ENCODE measurements around the gene ZNF772. TPM values are rescaled to one million over a fixed set of nuclear protein-coding genes. Genes with fewer than 3 reads are reported as not detected.
A peak's percentile ranks its signal among the peaks of the same experiment; 100 is the strongest.
"Not testable (repeated sequence)": the region's sequence is repeated elsewhere in the genome, so short reads cannot be mapped to it uniquely, and the experiment has no call there.

Gene ZNF772
- 7.3 and 10.1 TPM in 2 replicates for total RNA-seq
- long read RNA-seq, partial matches to known transcripts: 1 of 7 reads
- long read RNA-seq, other reads (novel, unspliced or antisense): 3 of 7 reads

DNA sequence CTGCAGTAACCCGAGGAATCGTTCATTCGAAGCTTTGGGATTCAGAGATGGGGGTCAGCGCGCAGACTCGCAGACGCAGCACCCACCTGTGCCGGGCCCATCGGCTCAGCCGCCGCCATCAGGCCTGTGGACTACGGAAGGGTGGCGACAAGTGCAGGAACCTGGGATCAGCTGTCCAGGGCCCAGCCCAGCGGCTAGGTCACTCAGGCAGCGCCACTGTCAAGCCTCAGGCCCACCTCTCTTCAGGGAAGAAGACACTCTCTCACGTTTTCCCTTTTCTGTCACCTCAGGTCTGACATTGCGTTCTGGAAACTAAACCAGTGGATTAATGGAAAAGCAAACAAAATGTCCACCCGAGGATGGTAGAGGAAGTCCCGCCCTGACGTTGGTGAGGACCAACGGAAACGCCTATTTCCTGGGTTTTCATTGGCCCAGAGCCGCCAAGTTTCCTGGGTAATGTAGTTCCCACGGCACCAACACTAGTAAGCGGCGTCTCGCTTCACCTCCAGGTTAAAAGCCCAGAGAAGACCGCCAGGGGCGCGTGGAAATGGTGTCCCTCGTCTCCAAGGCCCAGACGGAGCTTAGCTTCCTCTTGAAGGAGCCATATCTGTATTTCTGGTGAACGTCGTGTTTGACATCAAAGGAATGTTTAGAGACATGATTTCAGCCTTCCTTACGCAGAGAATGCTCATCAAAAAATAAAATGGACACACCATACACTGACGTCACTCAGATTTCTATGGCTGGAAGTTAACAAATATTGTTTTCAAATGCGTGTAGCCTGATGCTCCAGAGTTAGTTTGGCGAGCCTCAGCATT, at the start of gene ZNF772:
ZNF772 (minus strand) TSS at position 376 of the 818 bp plus-strand sequence; CDS start at position 119, 257 bp downstream.
- Mint-ChIP-seq H3K4me3 (ENCODE audit: low read depth) (peak within 1 kb of the TSS; percentile 87), H3K4me1 (ENCODE audit: low read depth) (no peaks in the 10 kb centered on the region), H3K27me3 (no peaks in the 10 kb centered on the region), H3K36me3 (ENCODE audit: insufficient read depth) (peaks cover 48% of the 10 kb centered on the region), H3K9me3 (ENCODE audit: low read depth) (peaks cover 63% of the 10 kb centered on the region), H3K27ac (peak within 1 kb of the TSS; percentile 88)
- DNase-seq (ENCODE audit: low spot score, unreplicated experiment): peak; percentile 40
- TF ChIP-seq, protein P1, sequence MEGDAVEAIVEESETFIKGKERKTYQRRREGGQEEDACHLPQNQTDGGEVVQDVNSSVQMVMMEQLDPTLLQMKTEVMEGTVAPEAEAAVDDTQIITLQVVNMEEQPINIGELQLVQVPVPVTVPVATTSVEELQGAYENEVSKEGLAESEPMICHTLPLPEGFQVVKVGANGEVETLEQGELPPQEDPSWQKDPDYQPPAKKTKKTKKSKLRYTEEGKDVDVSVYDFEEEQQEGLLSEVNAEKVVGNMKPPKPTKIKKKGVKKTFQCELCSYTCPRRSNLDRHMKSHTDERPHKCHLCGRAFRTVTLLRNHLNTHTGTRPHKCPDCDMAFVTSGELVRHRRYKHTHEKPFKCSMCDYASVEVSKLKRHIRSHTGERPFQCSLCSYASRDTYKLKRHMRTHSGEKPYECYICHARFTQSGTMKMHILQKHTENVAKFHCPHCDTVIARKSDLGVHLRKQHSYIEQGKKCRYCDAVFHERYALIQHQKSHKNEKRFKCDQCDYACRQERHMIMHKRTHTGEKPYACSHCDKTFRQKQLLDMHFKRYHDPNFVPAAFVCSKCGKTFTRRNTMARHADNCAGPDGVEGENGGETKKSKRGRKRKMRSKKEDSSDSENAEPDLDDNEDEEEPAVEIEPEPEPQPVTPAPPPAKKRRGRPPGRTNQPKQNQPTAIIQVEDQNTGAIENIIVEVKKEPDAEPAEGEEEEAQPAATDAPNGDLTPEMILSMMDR (IDR thresholded peaks at IDR 0.05; ENCODE audit: unreplicated experiment): peak; percentile 44

DNA sequence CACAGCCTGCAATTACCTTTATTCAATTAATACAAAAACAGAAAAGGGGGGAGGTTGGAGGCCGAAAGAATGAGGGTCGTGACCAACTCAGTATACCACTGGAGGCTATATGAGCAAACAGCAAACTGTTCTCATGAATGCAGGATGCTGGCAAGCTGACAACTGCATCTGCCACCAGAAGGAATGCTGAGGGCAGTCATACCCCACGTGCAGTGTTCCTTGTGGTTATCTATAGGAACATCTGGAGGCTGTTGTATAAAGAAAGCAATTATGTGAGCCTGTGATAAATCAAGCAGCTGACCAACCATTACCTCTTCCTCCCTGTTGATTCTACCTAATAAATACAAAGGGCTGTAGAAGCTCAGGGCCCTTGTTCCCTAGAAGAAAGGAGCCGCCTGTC, 40.7 kb upstream of the ZNF772 start:
- DNase-seq (ENCODE audit: low spot score, unreplicated experiment); H3K4me1 Mint-ChIP-seq (ENCODE audit: low read depth); H3K27ac Mint-ChIP-seq; H3K27me3 Mint-ChIP-seq; H3K4me3 Mint-ChIP-seq (ENCODE audit: low read depth): not testable (repeated sequence)
- peaks cover 37% of the 10 kb centered on the region for H3K9me3 Mint-ChIP-seq (ENCODE audit: low read depth)
- H3K36me3 Mint-ChIP-seq (ENCODE audit: insufficient read depth): peaks cover 36% of the 10 kb centered on the region

DNA sequence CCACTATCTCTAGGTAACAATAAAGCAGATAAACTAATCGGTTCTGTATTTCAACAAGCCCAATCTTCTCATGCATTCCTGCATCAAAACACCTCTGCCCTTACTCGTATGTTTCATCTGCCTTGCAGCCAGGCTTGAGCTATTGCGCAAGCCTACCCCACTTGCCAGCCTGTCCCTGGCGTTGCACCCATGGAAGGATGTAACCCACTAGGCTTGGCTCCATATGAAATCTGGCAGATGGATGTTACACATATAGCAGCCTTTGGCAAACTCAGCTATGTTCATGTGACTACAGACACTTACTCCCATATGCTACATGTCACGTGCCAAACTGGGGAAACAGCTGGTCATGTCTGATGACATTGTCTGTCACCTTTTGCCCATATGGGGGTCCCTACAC, 37.9 kb upstream of the ZNF772 start:
- TF ChIP-seq, protein P1 (IDR thresholded peaks at IDR 0.05; ENCODE audit: unreplicated experiment): no peak
- Mint-ChIP-seq H3K4me1 (ENCODE audit: low read depth) (no peaks in the 10 kb centered on the region), H3K4me3 (ENCODE audit: low read depth) (no peak overlapping the region), H3K36me3 (ENCODE audit: insufficient read depth) (peaks cover 44% of the 10 kb centered on the region), H3K9me3 (ENCODE audit: low read depth) (peaks cover 47% of the 10 kb centered on the region), H3K27me3 (no peaks in the 10 kb centered on the region), H3K27ac (no peak overlapping the region)
- no peak for DNase-seq (ENCODE audit: low spot score, unreplicated experiment)

DNA sequence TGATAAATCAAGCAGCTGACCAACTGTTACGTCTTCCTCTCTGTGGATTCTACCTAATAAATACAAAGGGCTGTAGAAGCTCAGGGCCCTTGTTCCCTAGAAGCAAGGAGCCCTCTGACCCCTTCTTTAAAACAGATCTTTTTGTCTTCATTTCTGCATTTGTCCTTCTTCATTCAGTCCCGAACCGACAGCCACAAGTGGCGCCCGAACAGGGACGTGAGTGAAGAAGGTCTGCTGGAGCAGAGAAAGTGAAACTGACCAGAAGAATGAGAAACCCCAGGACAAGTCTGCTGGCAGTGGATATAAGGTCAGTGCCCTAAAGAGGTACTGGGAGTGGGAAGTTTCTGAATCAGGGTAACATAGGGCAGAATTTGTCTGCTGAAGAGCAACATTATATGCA, 35.5 kb upstream of the ZNF772 start:
- Mint-ChIP-seq H3K36me3 (ENCODE audit: insufficient read depth) (peaks cover 60% of the 10 kb centered on the region), H3K9me3 (ENCODE audit: low read depth) (peaks cover 57% of the 10 kb centered on the region), H3K4me3 (ENCODE audit: low read depth) (no peak overlapping the region), H3K4me1 (ENCODE audit: low read depth) (no peaks in the 10 kb centered on the region), H3K27me3 (no peaks in the 10 kb centered on the region), H3K27ac (no peak overlapping the region)
- DNase-seq (ENCODE audit: low spot score, unreplicated experiment): no peak
- TF ChIP-seq, protein P1 (IDR thresholded peaks at IDR 0.05; ENCODE audit: unreplicated experiment): no peak

DNA sequence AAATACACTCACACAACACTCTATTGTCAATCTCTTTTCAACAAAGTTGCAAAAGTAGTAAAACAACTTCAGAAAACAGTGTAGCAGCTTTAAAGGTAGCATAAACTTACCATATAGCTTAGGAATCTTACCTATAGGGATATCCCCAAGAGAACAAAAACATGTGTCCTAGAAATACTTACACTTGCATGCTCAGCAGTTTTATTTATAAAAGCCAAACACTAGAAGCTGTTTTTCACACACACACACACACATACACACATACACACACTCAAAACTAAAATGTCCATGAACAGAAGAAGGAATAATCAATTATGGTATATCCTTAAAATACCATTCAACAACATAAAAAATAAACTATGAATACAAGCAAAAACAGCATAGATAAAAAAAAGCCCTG, 34.1 kb upstream of the ZNF772 start:
- Mint-ChIP-seq H3K9me3 (ENCODE audit: low read depth) (peaks cover 62% of the 10 kb centered on the region), H3K27me3 (no peaks in the 10 kb centered on the region), H3K36me3 (ENCODE audit: insufficient read depth) (peaks cover 67% of the 10 kb centered on the region), H3K27ac (no peak overlapping the region), H3K4me3 (ENCODE audit: low read depth) (no peak overlapping the region), H3K4me1 (ENCODE audit: low read depth) (no peaks in the 10 kb centered on the region)
- TF ChIP-seq, protein P1 (IDR thresholded peaks at IDR 0.05; ENCODE audit: unreplicated experiment): no peak
- no peak for DNase-seq (ENCODE audit: low spot score, unreplicated experiment)

DNA sequence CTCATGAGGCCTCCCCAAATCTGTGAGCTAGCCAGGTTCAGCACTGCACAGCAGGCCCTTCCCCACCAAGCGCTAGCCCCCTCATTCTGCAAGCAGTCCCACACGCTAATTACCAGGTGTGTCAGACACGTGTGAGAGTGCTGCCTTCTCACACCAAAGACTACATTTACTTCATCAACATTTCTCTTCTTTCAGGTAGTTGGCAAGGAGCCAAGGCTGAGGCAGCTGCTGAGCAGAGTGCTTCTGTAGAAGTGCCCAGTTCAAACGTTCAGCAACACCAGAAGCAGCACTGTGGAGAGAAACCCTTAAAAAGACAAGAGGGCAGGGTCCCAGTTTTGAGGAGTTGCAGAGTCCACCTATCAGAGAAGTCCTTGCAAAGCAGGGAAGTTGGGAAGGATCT, 28.8 kb upstream of the ZNF772 start:
- H3K4me1 Mint-ChIP-seq (ENCODE audit: low read depth): no peaks in the 10 kb centered on the region
- H3K4me3 Mint-ChIP-seq (ENCODE audit: low read depth): no peak overlapping the region
- H3K27me3 Mint-ChIP-seq: no peaks in the 10 kb centered on the region
- peaks cover 79% of the 10 kb centered on the region for H3K36me3 Mint-ChIP-seq (ENCODE audit: insufficient read depth)
- no peak for DNase-seq (ENCODE audit: low spot score, unreplicated experiment)
- TF ChIP-seq, protein P1 (IDR thresholded peaks at IDR 0.05; ENCODE audit: unreplicated experiment): no peak
- no peak overlapping the region for H3K27ac Mint-ChIP-seq
- peaks cover 59% of the 10 kb centered on the region for H3K9me3 Mint-ChIP-seq (ENCODE audit: low read depth)

DNA sequence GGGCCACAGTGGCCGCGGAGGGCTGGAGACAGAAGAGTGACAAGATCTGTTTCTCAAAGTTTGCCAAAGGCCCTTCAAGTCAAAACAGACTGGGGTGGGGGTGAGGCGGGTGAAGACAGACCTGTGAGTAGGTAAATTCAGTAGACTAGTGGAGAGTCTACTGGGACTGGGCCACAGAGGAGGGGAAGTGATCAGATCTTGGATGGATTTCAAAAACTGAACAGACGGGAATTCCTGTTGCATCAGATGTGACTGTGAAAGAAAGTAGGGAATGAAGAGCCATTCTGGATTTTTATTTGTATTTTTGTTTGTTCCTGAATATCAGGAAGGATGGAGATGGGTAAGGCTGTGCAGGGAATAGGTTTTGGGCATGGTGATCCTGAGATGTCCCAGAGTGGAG, 23.0 kb upstream of the ZNF772 start:
- Mint-ChIP-seq H3K4me3 (ENCODE audit: low read depth) (peak overlapping the region; percentile 79), H3K36me3 (ENCODE audit: insufficient read depth) (peaks cover 50% of the 10 kb centered on the region), H3K27ac (peak overlapping the region; percentile 29), H3K9me3 (ENCODE audit: low read depth) (peaks cover 47% of the 10 kb centered on the region)
- not testable (repeated sequence) for DNase-seq (ENCODE audit: low spot score, unreplicated experiment); H3K4me1 Mint-ChIP-seq (ENCODE audit: low read depth); H3K27me3 Mint-ChIP-seq

DNA sequence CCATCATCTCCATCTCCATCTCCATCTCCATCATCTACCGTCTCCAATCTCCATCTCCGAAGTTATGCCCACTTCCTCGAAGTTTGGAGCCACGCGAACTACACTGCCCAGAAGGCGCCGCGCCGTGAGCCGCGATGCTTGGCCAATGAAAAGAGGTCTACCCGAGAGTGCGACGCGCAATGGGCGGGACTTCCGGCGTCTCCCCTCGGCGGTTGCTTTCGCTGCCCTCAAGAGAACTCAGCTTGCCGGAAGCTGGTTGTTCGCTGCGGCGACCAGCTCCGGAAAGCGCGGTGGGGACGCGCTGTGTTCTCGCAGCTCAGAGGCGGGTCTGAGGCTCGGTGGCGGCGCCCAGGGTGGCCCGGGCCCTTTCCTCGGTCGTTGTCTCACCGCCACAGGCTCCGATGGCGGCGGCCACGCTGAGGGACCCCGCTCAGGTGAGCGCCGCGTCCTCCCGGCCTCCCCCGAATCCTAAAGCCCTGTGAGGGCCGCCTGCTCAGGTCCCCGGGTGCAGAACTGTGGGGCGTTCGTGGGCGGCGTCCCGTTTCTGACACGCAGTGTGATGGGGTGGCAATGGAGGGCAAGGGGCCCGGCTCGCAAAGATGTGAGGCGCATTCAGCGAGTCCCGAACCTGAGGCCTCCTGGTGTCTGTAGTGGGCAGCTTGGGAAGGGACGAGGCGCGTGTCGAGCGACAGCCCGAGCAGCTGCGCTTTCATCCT, 22.5 kb upstream of the ZNF772 start, which contains the start of gene ZNF773:
ZNF773 (plus strand) TSS at position 259 of the 716 bp plus-strand sequence; CDS start at position 402, 143 bp downstream.
- H3K9me3 Mint-ChIP-seq (ENCODE audit: low read depth): peaks cover 48% of the 10 kb centered on the region

More for the DNA sequence above, 22.5 kb upstream of the ZNF772 start, which contains the start of gene ZNF773:
- H3K4me1 Mint-ChIP-seq (ENCODE audit: low read depth); H3K27me3 Mint-ChIP-seq: not testable (repeated sequence)
- peak; percentile 81 for DNase-seq (ENCODE audit: low spot score, unreplicated experiment)
- Mint-ChIP-seq H3K36me3 (ENCODE audit: insufficient read depth) (peaks cover 51% of the 10 kb centered on the region), H3K4me3 (ENCODE audit: low read depth) (peak within 1 kb of the TSS; percentile 79), H3K27ac (peak within 1 kb of the TSS; percentile 69)

Data from progenitor cell of endocrine pancreas (in vitro differentiated cells).